ENCODE results near the gene GTF2H4.
"Not testable (repeated sequence)": the region's sequence is repeated elsewhere in the genome, so short reads cannot be mapped to it uniquely, and the experiment has no call there.

GRCh38 chr6:30859726-30860125 is 48.3 kb upstream of the GTF2H4 start:
- not testable (repeated sequence) for TF ChIP-seq CTCF (conservative IDR thresholded peaks at IDR 0.05); EZH2 (IDR thresholded peaks at IDR 0.05; ENCODE audit: low read depth)

Measured in PC-9 (cell line).